HG02970 (cell line): ENCODE data around the gene PPP1R27.

Experiments
- ATAC-seq: cut with Tn5 transposase; IDR thresholded peaks from one replicate; pipeline ENCODE4 v1.9.1; 2021; ENCODE audit warnings: mild to moderate bottlenecking, moderate library complexity, moderate number of reproducible peaks; ENCODE audit not compliant: unreplicated experiment, low FRiP score

Gene PPP1R27

DNA sequence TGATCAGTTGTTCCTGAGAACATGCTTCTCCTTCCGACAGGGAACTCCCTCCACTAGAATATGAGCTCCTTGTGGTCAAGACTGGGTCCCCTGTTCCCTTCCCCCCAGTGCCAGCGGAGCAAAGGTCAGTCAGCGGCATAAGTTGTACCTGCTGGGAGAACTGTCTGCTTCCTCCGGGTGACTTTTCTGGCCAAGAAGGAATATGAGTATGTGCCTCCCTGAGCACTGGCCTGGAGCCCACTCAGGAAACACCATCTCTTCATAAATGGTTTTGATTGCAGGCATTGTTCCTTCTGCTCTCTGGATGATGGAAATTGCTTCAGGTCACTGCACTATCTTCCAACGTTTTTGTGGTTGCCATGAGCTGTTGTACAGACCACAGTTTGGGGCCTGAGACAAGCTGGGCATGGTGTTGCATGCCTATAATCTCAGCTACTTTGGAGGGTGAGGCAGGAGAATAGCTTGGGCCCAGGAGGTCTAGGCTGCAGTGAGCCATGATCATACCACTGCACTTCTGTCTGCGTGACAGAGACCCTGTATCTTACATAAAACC, 28.3 kb upstream of the PPP1R27 start:
- ATAC-seq, result no peak

DNA sequence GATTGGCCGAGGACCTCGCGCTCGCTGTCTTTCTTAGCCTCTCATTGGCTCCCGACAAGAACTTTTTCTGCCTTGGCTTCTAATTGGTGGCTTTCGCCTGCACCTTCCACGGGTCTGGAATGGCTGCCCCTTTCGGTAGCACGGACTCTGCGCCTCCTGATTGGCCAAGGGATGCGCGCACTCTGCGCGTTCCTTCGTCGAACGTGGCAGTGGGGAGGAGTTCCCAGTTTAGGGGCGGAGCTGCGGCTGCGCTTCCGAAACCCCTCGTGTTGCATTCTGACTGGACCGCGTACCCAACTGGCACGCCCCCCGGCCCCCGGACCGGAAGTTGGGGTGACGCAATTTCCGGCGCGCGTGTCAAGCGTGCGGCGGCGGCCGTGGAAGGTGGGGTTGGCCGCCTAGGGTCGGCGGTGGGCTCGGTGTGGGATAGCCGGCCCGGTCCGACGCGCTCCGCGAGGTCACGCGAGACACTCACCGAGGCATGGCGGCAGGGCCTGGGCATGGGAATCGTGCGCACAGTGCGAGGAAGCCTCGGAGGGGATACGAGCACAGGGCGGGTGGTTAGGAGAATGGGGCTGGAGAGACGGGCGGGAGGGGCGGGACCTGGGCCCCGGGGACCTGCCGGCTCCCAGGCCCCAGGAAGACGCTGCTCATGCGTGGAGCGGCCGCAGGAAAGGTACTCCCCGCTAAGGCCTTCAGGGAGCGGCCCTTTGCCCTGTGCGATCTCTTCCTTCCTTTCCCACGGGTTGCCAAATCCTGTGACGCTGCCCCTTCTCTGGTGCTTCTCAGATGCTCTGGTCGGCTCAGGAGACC, 26.1 kb upstream of the PPP1R27 start:
- ATAC-seq, result peak; percentile 83

DNA sequence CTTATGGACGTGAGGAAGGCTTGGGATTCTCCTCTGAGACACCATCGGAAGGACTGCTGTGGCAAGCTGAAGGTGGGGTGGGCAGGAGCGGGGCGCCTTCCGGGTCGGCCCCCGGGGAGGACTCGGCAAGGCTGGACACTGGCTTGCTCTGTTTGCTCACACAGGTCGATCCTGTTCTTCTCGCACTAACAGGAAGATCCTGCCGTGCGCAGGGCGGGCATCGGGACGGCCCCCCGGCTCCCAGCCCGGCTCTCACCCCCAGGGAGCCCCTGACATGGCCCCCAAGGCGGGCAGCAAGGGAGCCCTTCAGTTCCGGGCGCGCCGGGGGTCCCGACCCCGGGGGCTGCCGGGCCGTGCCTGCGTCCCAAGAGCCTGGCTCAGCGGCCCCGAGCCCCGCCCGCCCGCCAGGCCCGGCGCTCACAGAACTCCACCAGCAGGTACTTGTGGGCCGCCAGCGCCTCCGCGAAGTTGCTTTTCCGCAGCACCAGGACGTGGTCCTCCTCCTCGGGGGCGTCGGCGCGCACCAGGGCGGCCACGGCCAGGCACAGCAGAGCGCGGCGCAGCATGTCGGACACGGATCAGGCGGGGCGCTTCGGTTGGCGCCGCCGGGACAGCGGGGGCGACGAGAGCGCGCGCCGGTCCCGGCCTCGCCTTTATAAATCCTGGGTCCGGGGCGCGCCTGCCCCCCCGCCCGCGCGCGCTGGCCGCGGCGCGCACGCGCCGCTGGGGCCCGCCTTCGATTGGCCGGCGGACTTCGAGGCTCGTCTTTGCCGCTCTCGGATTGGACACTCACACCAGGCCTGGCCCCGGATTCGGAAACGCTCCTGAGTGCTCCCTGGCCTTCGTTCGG, 25.3 kb upstream of the PPP1R27 start, which contains the start of gene P4HB:
Gene P4HB (minus strand): TSS at position 630 of the 850 bp plus-strand sequence. CDS start 64 bp downstream, at position 566.
- peak; percentile 6 for ATAC-seq

DNA sequence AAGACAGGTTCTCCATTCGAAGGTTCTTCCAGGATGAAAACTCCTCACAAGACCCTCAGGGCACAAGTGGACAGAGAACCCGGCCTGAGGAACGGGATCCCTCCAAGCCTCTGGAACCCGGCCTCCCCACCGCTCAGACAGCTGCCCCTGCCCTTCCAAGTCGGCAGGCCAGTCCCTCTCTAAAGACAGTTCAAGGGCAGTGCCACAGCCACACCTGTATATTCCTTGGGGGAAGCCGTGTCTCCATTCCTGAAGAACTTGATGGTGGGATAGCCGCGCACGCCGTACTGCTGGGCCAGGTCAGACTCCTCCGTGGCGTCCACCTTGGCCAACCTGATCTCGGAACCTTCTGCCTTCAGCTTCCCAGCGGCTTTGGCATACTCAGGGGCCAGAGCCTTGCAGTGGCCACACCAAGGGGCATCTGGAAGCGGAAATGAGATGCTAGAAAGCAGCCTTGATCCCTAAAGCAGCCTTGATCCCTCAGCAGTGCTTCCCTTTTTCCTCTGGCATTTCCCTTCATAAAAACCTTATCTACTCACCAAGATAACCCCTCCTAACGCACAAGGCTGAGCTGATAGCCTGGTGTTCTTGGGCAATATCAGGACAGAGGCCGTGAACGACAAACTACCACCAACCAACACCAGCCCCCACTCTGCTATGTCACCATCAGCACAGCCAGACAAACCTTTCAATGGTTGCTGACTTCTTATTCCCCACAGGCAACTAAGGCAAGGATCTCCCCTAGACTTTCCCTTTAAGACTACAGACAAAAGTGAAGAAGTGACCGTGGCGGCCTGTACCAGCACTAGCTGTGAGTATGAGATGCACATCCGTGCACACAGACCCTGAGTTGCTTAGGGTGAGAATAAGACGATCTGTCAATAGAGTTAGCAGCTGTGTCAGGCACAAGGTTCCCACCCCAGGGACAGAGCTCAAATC, 24.4 kb upstream of the PPP1R27 start:
- no peak for ATAC-seq

DNA sequence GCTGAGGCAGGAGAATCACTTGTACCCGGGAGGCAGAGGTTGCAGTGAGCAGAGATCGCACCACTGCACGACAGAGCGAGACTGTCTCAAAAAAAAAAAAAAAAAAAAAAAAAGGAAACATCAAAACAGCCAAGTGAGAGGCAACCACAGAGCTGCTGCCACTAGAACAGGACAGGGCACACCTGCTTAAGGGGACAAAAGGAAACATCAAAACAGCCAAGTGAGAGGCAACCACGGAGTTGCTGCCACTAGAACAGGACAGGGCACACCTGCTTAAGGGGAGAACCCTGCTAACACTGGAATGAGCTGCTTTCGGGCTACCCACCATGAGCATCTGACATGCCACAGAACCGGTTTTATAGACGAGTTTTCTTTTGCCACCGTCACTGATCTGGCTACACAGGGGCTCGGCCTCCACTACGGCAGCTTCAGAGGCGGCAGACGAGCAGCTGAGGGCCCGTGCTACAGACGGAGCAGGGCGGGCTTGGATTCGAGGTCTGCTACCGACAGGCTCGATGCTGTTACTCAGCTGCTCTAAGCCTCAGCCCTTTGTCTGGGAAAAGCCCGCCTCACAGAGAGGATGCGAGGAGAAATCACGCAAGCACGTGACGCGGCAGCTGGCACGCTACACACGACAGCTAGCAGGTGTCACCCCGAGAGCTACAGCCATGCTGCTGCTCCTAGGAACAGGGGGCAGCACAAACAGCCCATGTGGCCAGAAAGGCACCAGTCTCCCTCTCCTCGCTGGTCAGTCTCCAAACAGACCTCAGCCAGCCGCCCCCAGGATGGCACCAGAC, 23.5 kb upstream of the PPP1R27 start:
- no peak for ATAC-seq

DNA sequence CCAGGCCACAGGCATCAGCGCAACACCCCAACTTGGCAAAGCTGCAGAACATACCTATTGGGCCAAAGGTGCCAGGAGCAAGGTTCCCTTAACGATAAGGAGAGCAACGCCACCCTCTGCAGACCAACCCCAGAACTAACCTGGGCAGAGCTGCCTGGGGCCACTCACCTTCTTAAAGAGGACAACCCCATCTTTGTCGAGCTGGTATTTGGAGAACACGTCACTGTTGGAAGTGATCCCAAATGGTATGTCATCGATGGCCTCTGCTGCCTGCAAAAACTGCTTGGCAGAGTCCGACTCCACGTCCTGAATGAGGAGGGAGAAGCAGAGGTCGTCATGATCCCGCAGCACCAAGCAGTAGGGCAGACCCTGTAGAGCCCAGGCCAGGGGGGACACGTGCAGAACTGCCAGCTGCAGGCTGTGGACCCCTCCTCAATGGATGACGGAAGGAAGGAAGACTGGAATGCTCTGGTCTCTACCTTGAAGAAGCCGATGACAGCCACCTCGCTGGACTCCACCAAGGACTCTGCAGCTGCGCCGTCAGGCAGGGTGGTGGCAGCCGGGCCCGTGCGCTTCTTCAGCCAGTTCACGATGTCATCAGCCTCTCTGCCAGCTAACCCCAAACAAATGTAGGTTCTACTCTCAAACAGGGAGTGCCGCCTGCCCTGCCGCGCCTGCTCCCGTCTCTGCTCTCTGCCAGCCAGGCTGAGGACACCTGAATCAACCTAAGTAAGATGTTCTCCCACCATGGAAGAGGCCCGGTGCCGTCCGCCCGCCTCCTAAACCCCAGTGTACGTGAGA, 20.3 kb upstream of the PPP1R27 start:
- ATAC-seq, result no peak

DNA sequence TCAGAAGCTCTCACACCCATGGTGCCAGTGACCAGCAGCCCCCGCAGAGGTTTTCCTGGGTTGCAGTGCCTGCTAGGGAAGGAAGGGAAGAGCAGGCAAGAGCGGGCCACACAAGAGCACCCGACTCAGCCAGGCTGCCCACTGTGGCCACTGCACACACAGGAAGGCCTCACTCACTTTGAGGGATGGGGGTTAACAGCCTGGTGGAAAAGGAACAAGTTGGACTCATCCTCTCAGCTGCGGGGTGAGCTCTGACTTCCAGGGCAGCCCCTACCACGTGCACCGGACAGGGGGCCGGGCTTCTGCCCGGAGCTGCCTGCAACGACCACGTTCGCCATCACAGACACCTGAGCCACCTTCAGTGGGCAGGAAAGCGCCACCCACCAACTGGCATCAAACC, 17.4 kb upstream of the PPP1R27 start:
- ATAC-seq, result no peak

DNA sequence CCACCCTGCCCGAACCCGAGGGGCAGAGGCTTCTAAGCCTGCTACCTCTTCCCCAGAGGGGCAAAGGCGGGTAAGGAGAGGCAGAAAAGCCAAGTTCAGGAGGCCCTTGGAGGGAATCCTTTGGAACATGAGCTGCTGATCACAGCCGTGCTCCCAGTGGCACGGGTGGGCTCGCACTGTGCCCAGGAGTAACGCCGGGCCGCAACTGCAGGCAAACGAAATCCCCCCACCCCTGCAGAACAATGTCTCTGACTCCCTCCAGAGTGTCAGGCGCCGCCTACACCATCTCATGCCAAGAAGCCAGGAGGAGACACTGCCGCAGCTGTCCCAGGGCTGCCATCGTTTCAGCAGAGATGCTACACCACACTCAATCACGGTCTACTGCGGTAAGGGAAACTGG, 16.6 kb upstream of the PPP1R27 start:
- no peak for ATAC-seq

DNA sequence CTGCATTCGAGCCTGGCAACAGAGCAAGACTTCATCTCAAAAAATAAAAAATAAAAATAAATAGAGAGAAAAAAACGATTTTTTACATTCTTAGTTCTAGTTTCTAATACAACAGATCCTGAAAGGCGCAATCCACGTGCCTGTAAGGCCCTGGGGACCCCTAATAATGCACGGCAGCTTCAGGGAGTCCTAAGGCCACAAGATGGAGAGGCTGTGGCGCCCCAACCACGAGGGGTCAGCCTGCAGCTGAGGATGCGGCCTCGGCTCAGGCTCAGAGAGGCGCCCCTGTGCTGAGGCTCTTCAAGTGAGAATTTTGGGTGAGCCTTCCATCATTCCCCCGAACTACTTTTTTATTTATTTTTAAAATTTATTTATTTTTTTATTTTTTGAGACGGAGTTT, 14.6 kb upstream of the PPP1R27 start:
- no peak for ATAC-seq

DNA sequence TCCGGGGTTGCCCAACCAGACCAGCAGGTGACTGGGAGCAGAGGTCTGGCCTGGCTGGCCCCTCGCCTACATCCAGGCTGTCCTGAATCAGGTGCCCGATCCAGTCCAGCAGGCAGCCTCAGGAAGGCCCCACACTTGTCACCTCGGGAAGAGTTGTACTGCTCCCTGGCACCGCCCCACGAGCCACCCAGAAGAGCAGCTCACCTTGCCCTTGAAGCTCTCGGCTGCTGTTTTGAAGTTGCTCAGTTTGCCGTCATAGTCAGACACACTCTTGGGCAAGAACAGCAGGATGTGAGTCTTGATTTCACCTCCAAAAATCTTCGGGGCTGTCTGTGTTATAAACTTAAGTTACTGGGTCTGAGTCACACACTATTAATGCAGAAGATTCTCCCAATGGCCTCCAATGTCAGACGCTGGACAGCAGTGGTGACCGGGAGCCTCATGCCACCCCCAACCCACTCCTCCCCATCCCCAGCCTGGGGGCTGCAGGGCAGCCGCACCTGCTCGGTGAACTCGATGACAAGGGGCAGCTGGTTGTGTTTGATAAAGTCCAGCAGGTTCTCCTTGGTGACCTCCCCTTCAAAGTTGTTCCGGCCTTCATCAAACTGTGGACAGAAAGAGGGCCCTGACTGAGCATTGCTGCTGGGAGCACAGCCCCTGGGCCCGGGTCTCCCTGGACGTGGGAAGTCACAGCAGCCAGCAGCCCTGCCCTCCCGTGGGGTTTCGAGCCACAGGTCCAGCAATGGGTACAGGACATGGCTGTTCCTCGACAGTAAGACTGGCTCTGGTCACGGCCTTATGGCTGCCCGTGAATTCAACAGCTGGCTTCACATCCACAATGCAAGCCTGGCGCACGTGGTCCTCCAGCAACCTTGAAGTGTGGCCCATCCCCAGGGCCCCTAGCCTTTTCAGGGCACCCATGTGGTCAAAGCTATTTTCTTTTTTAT, 12.2 kb upstream of the PPP1R27 start:
- no peak for ATAC-seq

DNA sequence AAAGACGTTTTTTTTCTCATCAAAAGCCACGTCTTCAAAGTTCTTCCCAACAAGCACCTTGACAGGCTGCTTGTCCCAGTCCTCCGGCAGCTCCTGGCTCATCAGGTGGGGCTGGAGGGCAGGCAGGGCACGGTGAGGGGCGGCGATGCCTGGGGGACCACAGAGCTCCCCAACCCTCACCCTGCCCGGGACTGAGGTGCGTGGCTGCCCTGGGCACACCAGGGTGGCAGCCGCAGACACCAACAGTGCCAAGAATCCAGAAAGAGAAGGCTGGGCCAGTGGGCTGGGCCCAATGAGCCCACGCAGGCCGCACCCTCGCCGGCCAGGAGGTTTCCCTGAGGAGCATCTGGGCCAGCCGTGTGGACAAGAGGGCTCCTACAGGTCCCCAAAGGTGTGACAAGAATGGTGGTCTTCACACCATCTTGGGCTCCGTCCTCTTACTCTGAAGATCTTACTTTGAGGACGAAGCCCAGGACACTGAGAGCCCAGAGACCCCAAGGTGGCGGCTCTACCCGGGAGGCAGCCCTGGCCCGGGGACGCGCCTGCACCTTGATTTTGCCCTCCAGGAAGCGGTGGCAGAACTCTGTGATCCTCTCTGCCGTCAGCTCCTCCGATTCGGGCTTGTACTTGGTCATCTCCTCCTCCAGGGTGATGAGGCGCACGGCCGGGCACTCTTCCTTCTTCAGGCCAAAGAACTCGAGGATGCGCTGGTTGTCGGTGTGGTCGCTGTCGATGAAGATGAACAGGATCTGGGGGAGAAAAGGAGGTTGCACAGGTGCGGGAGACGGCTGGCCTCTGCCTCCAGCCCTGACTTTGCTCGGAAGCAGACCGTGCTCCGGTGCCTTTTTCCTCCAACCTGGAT, 11.3 kb upstream of the PPP1R27 start:
- no peak for ATAC-seq

DNA sequence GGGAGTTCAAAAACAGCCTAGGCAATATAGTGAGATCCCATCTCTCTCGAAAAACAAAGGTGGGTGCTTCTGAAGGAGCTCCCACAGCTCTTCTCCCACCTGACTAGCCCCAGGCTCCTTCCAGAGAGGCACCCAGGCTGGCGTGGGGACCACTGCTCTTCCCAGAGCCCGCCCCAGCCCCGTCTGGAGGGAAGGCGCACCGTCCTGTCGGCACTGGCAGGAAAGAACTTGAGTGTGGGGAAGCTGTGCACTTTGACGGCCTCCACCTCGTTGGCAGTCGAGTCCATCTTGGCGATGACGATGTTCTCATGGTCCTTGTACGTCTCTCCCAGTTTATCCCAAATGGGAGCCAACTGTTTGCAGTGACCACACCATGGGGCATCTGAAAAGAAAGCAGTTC, 10.5 kb upstream of the PPP1R27 start:
- no peak for ATAC-seq

DNA sequence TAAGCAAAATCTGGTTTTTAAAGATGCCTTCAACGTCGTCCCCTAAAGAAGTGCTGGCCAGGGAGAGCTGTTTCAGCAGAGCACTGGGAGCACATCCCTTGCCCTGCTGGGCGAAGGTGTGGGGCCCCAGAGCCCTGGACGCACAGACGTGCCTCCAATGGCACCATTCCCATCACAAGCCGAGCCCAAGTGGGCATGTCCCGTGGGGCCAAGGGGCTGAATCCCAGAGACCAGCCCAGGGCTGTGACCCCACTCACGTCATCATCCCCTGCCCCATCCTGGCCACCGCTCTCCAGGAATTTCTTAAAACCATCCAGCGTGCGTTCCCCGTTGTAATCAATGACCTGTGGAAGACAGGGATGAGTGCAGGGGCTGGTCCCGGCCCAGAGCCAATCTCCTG, 10.0 kb upstream of the PPP1R27 start:
- no peak for ATAC-seq

DNA sequence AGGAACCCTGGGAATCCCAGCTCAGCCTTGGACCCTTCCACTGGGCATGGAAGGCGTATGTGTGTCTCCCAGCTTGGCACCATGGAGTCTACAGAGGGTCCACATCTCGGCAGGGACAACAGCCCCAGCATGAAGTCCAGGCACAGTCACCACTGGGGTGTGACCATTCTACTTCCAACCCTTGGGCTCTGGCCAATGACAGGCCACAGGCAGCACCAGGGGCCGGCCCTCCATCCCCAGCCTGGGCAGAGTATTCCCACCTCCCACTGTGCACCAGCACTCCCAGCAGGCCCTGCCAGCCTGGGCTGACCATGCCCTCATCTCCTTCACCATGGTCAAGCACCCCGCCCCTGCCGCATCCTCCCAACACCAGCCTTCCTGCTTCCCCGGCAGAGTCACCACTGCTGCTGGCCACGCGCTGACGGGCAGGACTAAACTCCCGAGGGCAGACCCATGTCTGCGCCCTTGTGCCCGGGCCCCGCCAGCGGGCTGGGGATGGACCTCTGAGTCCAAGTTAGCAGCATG, 9.5 kb upstream of the PPP1R27 start:
- ATAC-seq, result no peak

DNA sequence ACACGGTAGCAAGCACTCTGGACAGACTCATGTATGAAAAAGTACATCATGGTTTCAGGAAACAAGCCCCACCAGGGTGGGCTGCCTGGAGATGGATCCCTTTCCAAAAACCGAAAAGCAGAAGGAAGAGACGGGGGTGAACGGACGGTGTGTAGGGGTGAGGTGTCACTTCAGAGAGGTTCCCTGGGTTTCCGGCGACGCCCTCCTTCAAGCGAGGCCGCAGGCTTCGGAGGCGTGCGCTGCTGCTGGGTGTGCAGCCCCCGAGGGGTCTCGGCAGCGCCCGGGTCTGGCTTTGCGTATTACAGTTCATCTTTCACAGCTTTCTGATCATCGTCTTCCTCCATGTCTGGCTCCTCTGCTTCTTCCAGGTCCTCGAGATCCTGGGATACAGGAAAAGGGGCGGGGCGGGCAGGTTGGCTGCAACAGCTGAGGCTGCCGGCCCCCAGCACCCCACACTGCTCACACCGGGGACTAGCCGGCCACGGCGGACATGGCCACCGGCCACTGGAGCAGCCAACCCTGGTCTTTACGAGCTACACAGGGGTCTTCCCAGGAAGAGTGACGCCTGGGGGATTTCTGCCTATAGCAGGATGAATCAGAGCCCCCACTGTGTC, 9.0 kb upstream of the PPP1R27 start:
- no peak for ATAC-seq
